ENCODE data around the gene CARD14. TPM values are rescaled to one million over a fixed set of nuclear protein-coding genes. Genes with fewer than 3 reads are reported as not detected.

Gene CARD14
- total RNA-seq, 1 experiment from 2014 or later = 2.3 TPM

DNA sequence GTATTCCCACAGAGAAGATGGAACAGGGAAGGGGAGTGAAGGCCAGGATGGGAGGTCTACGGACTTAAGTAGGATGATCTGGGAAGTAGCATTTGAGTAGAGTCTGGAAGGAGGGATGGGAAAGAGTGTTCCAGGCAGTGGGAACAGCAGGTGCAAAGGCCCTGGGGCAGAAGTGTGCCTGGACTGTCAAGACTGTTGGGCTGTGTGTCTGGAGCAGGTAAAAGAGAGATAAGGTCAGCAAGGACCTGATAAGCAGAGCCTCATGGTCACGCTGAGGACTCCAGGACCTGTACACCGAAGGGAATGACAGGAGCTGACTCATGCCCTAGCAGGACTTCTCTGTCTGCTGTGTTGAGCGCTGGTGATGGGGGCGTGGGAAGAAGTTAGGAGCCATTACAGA lies 723 bp upstream of the CARD14 start:
- POLR2A ChIA-PET (ENCODE audit: unreplicated experiment) = no interaction called here
- no peak for DNase-seq
- H3K79me2 ChIP-seq (ENCODE audit: low read length) = no peaks in the 10 kb centered on the region
- no peaks in the 10 kb centered on the region for H3K36me3 ChIP-seq (ENCODE audit: low read depth, low read length)
- no peak overlapping the region for H3K27ac ChIP-seq (ENCODE audit: low read length)
- BruUV-seq (replicated peaks) = no TSS peak
- peaks cover 10% of the 10 kb centered on the region for H3K4me1 ChIP-seq (ENCODE audit: insufficient read depth, low read length)
- H3K9me3 ChIP-seq (ENCODE audit: low read length) = no peaks in the 10 kb centered on the region
- H4K20me1 ChIP-seq (ENCODE audit: low read length) = no peaks in the 10 kb centered on the region
- no peaks in the 10 kb centered on the region for H3K9me2 ChIP-seq (replicated peaks; ENCODE audit: low read length)
- no peak overlapping the region for H3K9ac ChIP-seq (ENCODE audit: low read length)
- H3K4me2 ChIP-seq (ENCODE audit: low read length) = no peak overlapping the region
- H2AFZ ChIP-seq (ENCODE audit: low read length) = no peak overlapping the region
- intact Hi-C loops (cut with micrococcal nuclease) = no loop called here
- no peaks in the 10 kb centered on the region for H3K27me3 ChIP-seq (ENCODE audit: low read length)
- TF ChIP-seq EZH2 (IDR thresholded peaks at IDR 0.05; ENCODE audit: low read length, unreplicated experiment) = no peak
- TF ChIP-seq, protein P1, sequence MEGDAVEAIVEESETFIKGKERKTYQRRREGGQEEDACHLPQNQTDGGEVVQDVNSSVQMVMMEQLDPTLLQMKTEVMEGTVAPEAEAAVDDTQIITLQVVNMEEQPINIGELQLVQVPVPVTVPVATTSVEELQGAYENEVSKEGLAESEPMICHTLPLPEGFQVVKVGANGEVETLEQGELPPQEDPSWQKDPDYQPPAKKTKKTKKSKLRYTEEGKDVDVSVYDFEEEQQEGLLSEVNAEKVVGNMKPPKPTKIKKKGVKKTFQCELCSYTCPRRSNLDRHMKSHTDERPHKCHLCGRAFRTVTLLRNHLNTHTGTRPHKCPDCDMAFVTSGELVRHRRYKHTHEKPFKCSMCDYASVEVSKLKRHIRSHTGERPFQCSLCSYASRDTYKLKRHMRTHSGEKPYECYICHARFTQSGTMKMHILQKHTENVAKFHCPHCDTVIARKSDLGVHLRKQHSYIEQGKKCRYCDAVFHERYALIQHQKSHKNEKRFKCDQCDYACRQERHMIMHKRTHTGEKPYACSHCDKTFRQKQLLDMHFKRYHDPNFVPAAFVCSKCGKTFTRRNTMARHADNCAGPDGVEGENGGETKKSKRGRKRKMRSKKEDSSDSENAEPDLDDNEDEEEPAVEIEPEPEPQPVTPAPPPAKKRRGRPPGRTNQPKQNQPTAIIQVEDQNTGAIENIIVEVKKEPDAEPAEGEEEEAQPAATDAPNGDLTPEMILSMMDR (conservative IDR thresholded peaks at IDR 0.05; ENCODE audit: low read depth, low read length) = no peak
- no peak overlapping the region for H3K4me3 ChIP-seq (ENCODE audit: low read length)
- ATAC-seq = no peak
- no peaks in the 10 kb centered on the region for H3F3A ChIP-seq (ENCODE audit: low read length, unreplicated experiment)
- CTCF ChIA-PET = no interaction called here

DNA sequence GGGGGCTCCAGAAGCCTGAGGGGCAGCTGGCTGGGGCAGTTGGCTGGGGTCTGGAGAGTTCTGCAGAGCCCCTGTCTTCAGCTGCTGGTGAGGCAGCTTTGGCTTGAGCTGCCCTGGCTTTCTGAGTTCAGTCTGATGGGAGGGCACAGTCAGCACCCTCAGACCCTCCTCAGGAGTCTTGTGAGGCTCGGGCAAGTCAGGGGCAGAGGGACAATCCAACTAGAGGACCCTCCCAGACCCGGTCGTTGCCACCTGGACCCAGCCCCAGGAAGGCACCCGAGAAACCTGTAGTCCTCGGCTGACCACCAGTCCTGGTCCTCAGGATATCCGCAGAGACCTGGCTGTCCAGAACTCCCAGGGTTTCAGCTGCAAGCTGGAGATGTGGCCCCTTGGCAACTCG lies 1.9 kb downstream of the CARD14 start:
- ATAC-seq (no peak), DNase-seq (no peak)
- no peaks in the 10 kb centered on the region for H3K9me2 ChIP-seq (replicated peaks; ENCODE audit: low read length)
- no peaks in the 10 kb centered on the region for H3F3A ChIP-seq (ENCODE audit: low read length, unreplicated experiment)
- no peaks in the 10 kb centered on the region for H3K27me3 ChIP-seq (ENCODE audit: low read length)
- intact Hi-C loops (cut with micrococcal nuclease) = no loop called here
- POLR2A ChIA-PET (ENCODE audit: unreplicated experiment) = no interaction called here
- CTCF ChIA-PET = no interaction called here
- no peak overlapping the region for H2AFZ ChIP-seq (ENCODE audit: low read length)
- no peak overlapping the region for H3K27ac ChIP-seq (ENCODE audit: low read length)
- peaks cover 10% of the 10 kb centered on the region for H3K4me1 ChIP-seq (ENCODE audit: insufficient read depth, low read length)
- H3K4me2 ChIP-seq (ENCODE audit: low read length) = no peak overlapping the region
- H3K9me3 ChIP-seq (ENCODE audit: low read length) = no peaks in the 10 kb centered on the region
- no peak overlapping the region for H3K9ac ChIP-seq (ENCODE audit: low read length)
- H3K79me2 ChIP-seq (ENCODE audit: low read length) = no peaks in the 10 kb centered on the region
- H3K36me3 ChIP-seq (ENCODE audit: low read depth, low read length) = no peaks in the 10 kb centered on the region
- no peak for TF ChIP-seq EZH2phosphoT487 (IDR thresholded peaks at IDR 0.05; ENCODE audit: borderline replicate concordance, low read length)
- H3K4me3 ChIP-seq (ENCODE audit: low read length) = no peak overlapping the region
- no peaks in the 10 kb centered on the region for H4K20me1 ChIP-seq (ENCODE audit: low read length)
- no TSS peak for BruUV-seq (replicated peaks)

DNA sequence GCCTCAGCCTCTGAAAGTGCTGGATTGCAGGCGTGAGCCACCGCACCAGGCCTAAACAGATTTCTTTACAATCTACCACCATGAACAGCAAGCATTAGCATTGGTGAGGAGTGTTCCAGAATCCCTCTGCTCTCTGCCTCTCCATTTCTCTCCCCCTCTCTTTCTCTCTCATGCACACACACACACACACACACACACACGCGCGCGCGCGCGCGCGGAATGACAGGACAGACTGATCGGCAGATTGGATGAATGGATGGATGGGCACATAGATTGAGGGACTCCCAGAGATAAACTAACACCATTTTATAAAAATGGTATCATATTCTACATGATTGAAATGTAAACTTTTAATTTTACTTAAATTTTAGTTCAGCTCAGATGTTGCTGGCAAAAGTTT lies 3.3 kb downstream of the CARD14 start:
- Histone ChIP-seq H3K4me2 (ENCODE audit: low read length) (no peak overlapping the region), H3K36me3 (ENCODE audit: low read depth, low read length) (no peaks in the 10 kb centered on the region), H3K9me2 (replicated peaks; ENCODE audit: low read length) (no peaks in the 10 kb centered on the region), H2AFZ (ENCODE audit: low read length) (no peak overlapping the region), H3K4me1 (ENCODE audit: insufficient read depth, low read length) (peaks cover 10% of the 10 kb centered on the region), H3K27ac (ENCODE audit: low read length) (no peak overlapping the region), H3F3A (ENCODE audit: low read length, unreplicated experiment) (no peaks in the 10 kb centered on the region), H3K27me3 (ENCODE audit: low read length) (no peaks in the 10 kb centered on the region), H3K4me3 (ENCODE audit: low read length) (no peak overlapping the region), H3K79me2 (ENCODE audit: low read length) (no peaks in the 10 kb centered on the region), H4K20me1 (ENCODE audit: low read length) (no peaks in the 10 kb centered on the region), H3K9me3 (ENCODE audit: low read length) (no peaks in the 10 kb centered on the region), H3K9ac (ENCODE audit: low read length) (no peak overlapping the region)
- CTCF ChIA-PET = no interaction called here
- ATAC-seq (no peak), DNase-seq (no peak)
- BruUV-seq (replicated peaks) = no TSS peak
- TF ChIP-seq EZH2 (IDR thresholded peaks at IDR 0.05; ENCODE audit: low read length, unreplicated experiment) = no peak
- TF ChIP-seq EZH2phosphoT487 (IDR thresholded peaks at IDR 0.05; ENCODE audit: borderline replicate concordance, low read length) = no peak
- TF ChIP-seq, protein P1 (conservative IDR thresholded peaks at IDR 0.05; ENCODE audit: low read depth, low read length) = no peak
- POLR2A ChIA-PET (ENCODE audit: unreplicated experiment) = no interaction called here
- intact Hi-C loops (cut with micrococcal nuclease) = no loop called here

All from PC-3 (cell line).